ENCODE measurements around the gene MYH15. TPM values are rescaled to one million over a fixed set of nuclear protein-coding genes. Genes with fewer than 3 reads are reported as not detected.

The MYH15 gene
- polyA plus RNA-seq, 4 donors: 0.27 to 0.48 (median 0.35) TPM; not detected in 1

DNA sequence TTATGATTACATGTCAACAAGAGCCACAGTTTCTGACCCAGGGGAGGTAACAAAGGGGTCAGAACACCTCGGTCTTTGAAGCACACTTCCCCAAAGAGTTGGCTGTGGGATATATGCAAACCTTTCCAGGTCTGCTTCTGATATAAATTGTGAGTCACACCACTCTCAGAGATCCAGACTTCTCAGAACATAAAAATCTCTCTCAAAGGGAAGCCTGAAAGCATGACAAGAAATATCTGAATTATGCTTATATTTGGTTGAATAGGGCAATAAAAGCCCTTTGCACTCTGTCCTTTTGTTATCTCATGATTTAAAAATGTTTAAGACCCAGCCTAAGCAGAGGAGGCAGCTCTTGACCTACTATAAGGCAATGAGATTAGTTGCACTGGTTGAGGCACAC is 56.8 kb downstream of the MYH15 start:
- DNase-seq (peak; percentile 32 to 53), FAIRE-seq (no peak)
- H3K4me1 ChIP-seq (ENCODE audit: control insufficient read depth in 3 of 3, insufficient read depth in 2 of 3, low read depth in 1 of 3, low read length in 2 of 3): peaks cover 0 to 8% (median 2%) of the 10 kb centered on the region in 3 donors
- peaks cover 0 to 1% (median 0%) of the 10 kb centered on the region in 3 donors for H3K36me3 ChIP-seq (ENCODE audit: control insufficient read depth in 3 of 3, insufficient read depth in 2 of 3, low read depth in 1 of 3, low read length in 3 of 3)
- H3K4me3 ChIP-seq (ENCODE audit: low read depth in 1 of 3, low read length in 3 of 3): no peak overlapping the region
- H3K27ac ChIP-seq (ENCODE audit: low read depth in 1 of 3, low read length in 2 of 3): no peak overlapping the region
- H3K27me3 ChIP-seq (ENCODE audit: control insufficient read depth in 3 of 3, insufficient read depth in 3 of 3, low read length in 3 of 3): no peaks in the 10 kb centered on the region
- no peaks in the 10 kb centered on the region for H3K9me3 ChIP-seq (ENCODE audit: control insufficient read depth in 2 of 2, insufficient read depth in 1 of 2, low read depth in 1 of 2, low read length in 1 of 2)
- 17 to 56% (median 36%) methylated on average over 1 of the region's 1 CpG for WGBS, 3 donors

DNA sequence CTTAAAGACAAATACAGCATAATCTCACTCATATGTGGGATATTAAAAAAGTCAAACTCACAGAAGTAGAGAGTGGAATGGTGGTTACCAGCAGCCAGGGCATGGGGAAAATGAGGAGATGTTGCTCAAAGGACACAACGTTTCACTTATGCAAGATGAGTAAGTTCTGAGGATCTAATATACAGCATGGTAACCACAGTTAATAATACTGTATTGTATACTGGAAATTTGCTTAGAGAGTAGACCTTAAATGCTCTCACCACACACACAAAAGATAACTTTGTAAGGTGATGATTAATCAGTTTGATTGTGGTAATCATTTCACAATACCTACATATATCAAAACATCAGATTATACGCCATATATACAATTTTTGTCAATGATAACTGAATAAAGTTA is 60.0 kb downstream of the MYH15 start:
- WGBS, 3 donors: 43 to 84% (median 44%) methylated on average over 2 of the region's 2 CpGs
- peaks cover 0 to 1% (median 0%) of the 10 kb centered on the region in 3 donors for H3K36me3 ChIP-seq (ENCODE audit: control insufficient read depth in 3 of 3, insufficient read depth in 2 of 3, low read depth in 1 of 3, low read length in 3 of 3)
- peaks cover 0 to 8% (median 2%) of the 10 kb centered on the region in 3 donors for H3K4me1 ChIP-seq (ENCODE audit: control insufficient read depth in 3 of 3, insufficient read depth in 2 of 3, low read depth in 1 of 3, low read length in 2 of 3)
- peaks cover 0 to 9% of the 10 kb centered on the region in 2 donors for H3K9me3 ChIP-seq (ENCODE audit: control insufficient read depth in 2 of 2, insufficient read depth in 1 of 2, low read depth in 1 of 2, low read length in 1 of 2)
- no peak overlapping the region for H3K27ac ChIP-seq (ENCODE audit: low read depth in 1 of 3, low read length in 2 of 3)
- no peak for FAIRE-seq
- H3K4me3 ChIP-seq (ENCODE audit: low read depth in 1 of 3, low read length in 3 of 3): no peak overlapping the region
- no peak for DNase-seq
- no peaks in the 10 kb centered on the region for H3K27me3 ChIP-seq (ENCODE audit: control insufficient read depth in 3 of 3, insufficient read depth in 3 of 3, low read length in 3 of 3)

DNA sequence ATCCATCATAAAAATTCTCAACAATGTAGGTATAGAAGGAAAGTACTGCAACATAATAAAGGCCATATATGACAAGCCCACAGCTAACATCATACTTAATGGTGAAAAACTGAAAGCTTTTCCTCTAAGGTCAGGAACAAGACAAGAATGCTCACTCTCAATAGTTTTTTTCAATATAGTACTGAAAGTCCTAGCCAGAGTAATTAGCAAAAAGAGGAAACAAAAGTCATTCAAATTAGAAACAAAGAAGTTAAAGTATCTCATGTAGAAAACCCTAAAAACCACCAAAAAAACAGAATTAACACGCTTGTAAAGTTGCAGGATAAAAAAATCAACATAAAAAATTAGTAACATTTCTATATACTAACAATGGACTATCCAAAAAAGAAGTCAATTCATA is 61.8 kb downstream of the MYH15 start:
- WGBS, 3 donors: 71 to 95% (median 82%) methylated on average over 1 of the region's 1 CpG
- no peak for DNase-seq
- FAIRE-seq: peak; percentile 78

GRCh38 chr3:108447096-108447847 is 63.1 kb downstream of the MYH15 start:
- no peak for FAIRE-seq

More for the DNA sequence above, 61.8 kb downstream of the MYH15 start:
- Histone ChIP-seq H3K4me1 (ENCODE audit: control insufficient read depth in 3 of 3, insufficient read depth in 2 of 3, low read depth in 1 of 3, low read length in 2 of 3) (peaks cover 0 to 8% (median 0%) of the 10 kb centered on the region in 3 donors), H3K36me3 (ENCODE audit: control insufficient read depth in 3 of 3, insufficient read depth in 2 of 3, low read depth in 1 of 3, low read length in 3 of 3) (no peaks in the 10 kb centered on the region), H3K27me3 (ENCODE audit: control insufficient read depth in 3 of 3, insufficient read depth in 3 of 3, low read length in 3 of 3) (no peaks in the 10 kb centered on the region), H3K9me3 (ENCODE audit: control insufficient read depth in 2 of 2, insufficient read depth in 1 of 2, low read depth in 1 of 2, low read length in 1 of 2) (peaks cover 0 to 9% of the 10 kb centered on the region in 2 donors), H3K4me3 (ENCODE audit: low read depth in 1 of 3, low read length in 3 of 3) (no peak overlapping the region), H3K27ac (ENCODE audit: low read depth in 1 of 3, low read length in 2 of 3) (no peak overlapping the region)

GRCh38 chr3:108442281-108442680 is 68.1 kb downstream of the MYH15 start:
- Histone ChIP-seq H3K36me3 (ENCODE audit: control insufficient read depth in 3 of 3, insufficient read depth in 2 of 3, low read depth in 1 of 3, low read length in 3 of 3) (no peaks in the 10 kb centered on the region), H3K4me1 (ENCODE audit: control insufficient read depth in 3 of 3, insufficient read depth in 2 of 3, low read depth in 1 of 3, low read length in 2 of 3) (no peaks in the 10 kb centered on the region), H3K27me3 (ENCODE audit: control insufficient read depth in 3 of 3, insufficient read depth in 3 of 3, low read length in 3 of 3) (no peaks in the 10 kb centered on the region), H3K27ac (ENCODE audit: low read depth in 1 of 3, low read length in 2 of 3) (no peak overlapping the region), H3K9me3 (ENCODE audit: control insufficient read depth in 2 of 2, insufficient read depth in 1 of 2, low read depth in 1 of 2, low read length in 1 of 2) (peaks cover 0 to 9% of the 10 kb centered on the region in 2 donors), H3K4me3 (ENCODE audit: low read depth in 1 of 3, low read length in 3 of 3) (no peak overlapping the region)
- DNase-seq: no peak
- FAIRE-seq: no peak
- WGBS, 3 donors: 64 to 79% (median 79%) methylated on average over 2 of the region's 2 CpGs

More at GRCh38 chr3:108447096-108447847, 63.1 kb downstream of the MYH15 start:
- peaks cover 0 to 9% of the 10 kb centered on the region in 2 donors for H3K9me3 ChIP-seq (ENCODE audit: control insufficient read depth in 2 of 2, insufficient read depth in 1 of 2, low read depth in 1 of 2, low read length in 1 of 2)
- H3K27me3 ChIP-seq (ENCODE audit: control insufficient read depth in 3 of 3, insufficient read depth in 3 of 3, low read length in 3 of 3): no peaks in the 10 kb centered on the region
- no peak overlapping the region for H3K4me3 ChIP-seq (ENCODE audit: low read depth in 1 of 3, low read length in 3 of 3)
- no peak overlapping the region for H3K27ac ChIP-seq (ENCODE audit: low read depth in 1 of 3, low read length in 2 of 3)
- 76 to 94% (median 88%) methylated on average over 3 of the region's 3 CpGs for WGBS, 3 donors
- no peaks in the 10 kb centered on the region for H3K4me1 ChIP-seq (ENCODE audit: control insufficient read depth in 3 of 3, insufficient read depth in 2 of 3, low read depth in 1 of 3, low read length in 2 of 3)
- no peaks in the 10 kb centered on the region for H3K36me3 ChIP-seq (ENCODE audit: control insufficient read depth in 3 of 3, insufficient read depth in 2 of 3, low read depth in 1 of 3, low read length in 3 of 3)
- no peak for DNase-seq

DNA sequence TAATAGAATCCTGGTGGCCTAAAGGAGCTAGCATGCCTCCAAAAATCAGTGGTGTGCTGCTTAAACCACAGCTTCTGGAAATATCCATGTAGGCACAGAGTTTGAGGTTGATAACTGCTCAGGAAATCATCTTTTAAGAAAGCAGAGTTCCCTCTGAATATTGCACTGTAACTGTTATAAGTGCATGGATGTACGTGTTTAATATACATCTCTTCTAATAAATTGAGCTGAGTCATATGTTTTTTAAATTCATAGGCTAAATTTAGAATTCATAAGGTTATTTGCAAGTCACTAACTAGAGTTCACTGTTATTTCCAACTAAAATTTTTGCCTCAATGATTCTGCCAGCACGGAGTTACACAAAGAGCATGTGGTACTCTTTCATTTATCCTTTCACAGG is 68.9 kb downstream of the MYH15 start:
- Histone ChIP-seq H3K4me3 (ENCODE audit: low read depth in 1 of 3, low read length in 3 of 3) (no peak overlapping the region), H3K9me3 (ENCODE audit: control insufficient read depth in 2 of 2, insufficient read depth in 1 of 2, low read depth in 1 of 2, low read length in 1 of 2) (peaks cover 0 to 8% of the 10 kb centered on the region in 2 donors), H3K36me3 (ENCODE audit: control insufficient read depth in 3 of 3, insufficient read depth in 2 of 3, low read depth in 1 of 3, low read length in 3 of 3) (no peaks in the 10 kb centered on the region), H3K4me1 (ENCODE audit: control insufficient read depth in 3 of 3, insufficient read depth in 2 of 3, low read depth in 1 of 3, low read length in 2 of 3) (no peaks in the 10 kb centered on the region), H3K27me3 (ENCODE audit: control insufficient read depth in 3 of 3, insufficient read depth in 3 of 3, low read length in 3 of 3) (no peaks in the 10 kb centered on the region), H3K27ac (ENCODE audit: low read depth in 1 of 3, low read length in 2 of 3) (no peak overlapping the region)
- FAIRE-seq (no peak), DNase-seq (no peak)
- 69 to 87% (median 76%) methylated on average over 2 of the region's 2 CpGs for WGBS, 3 donors

DNA sequence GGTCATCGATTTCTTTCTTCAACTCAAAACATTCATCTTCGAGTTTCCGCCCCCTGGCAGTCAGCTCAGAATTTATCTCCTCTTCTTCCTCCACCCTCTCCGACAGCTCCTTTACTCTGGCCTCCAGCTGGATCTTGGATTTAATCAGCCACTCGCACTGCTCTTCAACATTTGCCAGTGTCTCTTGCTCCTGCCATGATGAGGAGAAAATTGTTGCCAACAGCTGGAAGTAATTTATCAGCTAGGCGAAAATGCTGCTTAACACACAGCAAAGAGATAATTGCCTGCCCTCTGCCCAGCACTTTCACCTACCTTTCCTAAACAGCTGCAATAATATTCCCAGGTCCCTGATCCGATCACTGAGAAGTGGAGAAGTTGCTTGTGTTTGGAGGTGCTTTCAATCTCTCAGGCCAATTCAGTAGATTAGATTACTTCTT is 69.3 kb downstream of the MYH15 start:
- DNase-seq (peak in 1 of 2 donors; percentile 4), FAIRE-seq (no peak)
- Histone ChIP-seq H3K27ac (ENCODE audit: low read depth in 1 of 3, low read length in 2 of 3) (no peak overlapping the region), H3K9me3 (ENCODE audit: control insufficient read depth in 2 of 2, insufficient read depth in 1 of 2, low read depth in 1 of 2, low read length in 1 of 2) (peaks cover 0 to 4% of the 10 kb centered on the region in 2 donors), H3K4me1 (ENCODE audit: control insufficient read depth in 3 of 3, insufficient read depth in 2 of 3, low read depth in 1 of 3, low read length in 2 of 3) (no peaks in the 10 kb centered on the region), H3K4me3 (ENCODE audit: low read depth in 1 of 3, low read length in 3 of 3) (no peak overlapping the region), H3K36me3 (ENCODE audit: control insufficient read depth in 3 of 3, insufficient read depth in 2 of 3, low read depth in 1 of 3, low read length in 3 of 3) (no peaks in the 10 kb centered on the region), H3K27me3 (ENCODE audit: control insufficient read depth in 3 of 3, insufficient read depth in 3 of 3, low read length in 3 of 3) (no peaks in the 10 kb centered on the region)
- WGBS, 3 donors: 52 to 69% (median 65%) methylated on average over 7 of the region's 7 CpGs

DNA sequence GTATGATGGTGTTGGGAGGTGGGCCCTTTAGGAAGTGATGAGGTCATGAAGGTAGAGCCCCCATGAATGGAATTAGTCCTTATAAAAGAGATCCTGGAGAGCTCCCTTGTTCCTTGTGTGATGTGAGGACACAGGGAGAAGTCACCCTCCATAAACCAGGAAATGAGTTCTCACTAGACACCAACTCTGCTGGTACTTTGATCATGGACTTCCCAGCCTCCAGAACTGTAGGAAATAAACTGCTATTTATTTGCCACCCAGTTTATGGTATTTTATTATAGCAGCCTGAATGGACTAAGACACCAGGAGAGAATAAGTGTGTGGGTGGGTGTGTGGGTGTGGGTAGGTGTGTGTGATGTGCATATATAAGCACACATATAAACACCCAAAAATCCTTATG is 71.9 kb downstream of the MYH15 start:
- no peak overlapping the region for H3K27ac ChIP-seq (ENCODE audit: low read depth in 1 of 3, low read length in 2 of 3)
- no peaks in the 10 kb centered on the region for H3K4me1 ChIP-seq (ENCODE audit: control insufficient read depth in 3 of 3, insufficient read depth in 2 of 3, low read depth in 1 of 3, low read length in 2 of 3)
- no peaks in the 10 kb centered on the region for H3K36me3 ChIP-seq (ENCODE audit: control insufficient read depth in 3 of 3, insufficient read depth in 2 of 3, low read depth in 1 of 3, low read length in 3 of 3)
- no peaks in the 10 kb centered on the region for H3K27me3 ChIP-seq (ENCODE audit: control insufficient read depth in 3 of 3, insufficient read depth in 3 of 3, low read length in 3 of 3)
- peak in 1 of 2 donors; percentile 43 for DNase-seq
- no peaks in the 10 kb centered on the region for H3K9me3 ChIP-seq (ENCODE audit: control insufficient read depth in 2 of 2, insufficient read depth in 1 of 2, low read depth in 1 of 2, low read length in 1 of 2)
- no peak overlapping the region for H3K4me3 ChIP-seq (ENCODE audit: low read depth in 1 of 3, low read length in 3 of 3)
- FAIRE-seq: no peak
